Liver (tissue), 9 donors: ENCODE data around the gene MMP14. TPM values are rescaled to one million over a fixed set of nuclear protein-coding genes. Genes with fewer than 3 reads are reported as not detected.
A peak's percentile ranks its signal among the peaks of the same experiment; 100 is the strongest.

Experiments used
- DNase-seq: peaks from one replicate; pipeline ENCODE4 v3.0.0-alpha.2; 2017; ENCODE audit warnings: low spot score
- H3K27ac ChIP-seq, 2 donors: one replicate each; pipeline ENCODE4 v1.7.0; 2013; ENCODE audit warnings: inconsistent platforms in 2 of 2, low read length in 2 of 2, control low read depth in 1 of 2, low read depth in 1 of 2, mild to moderate bottlenecking in 1 of 2
- H3K27me3 ChIP-seq, 4 donors: one replicate each; pipeline versions ENCODE4 v1.6.1 to v1.7.0; 2013; ENCODE audit warnings: low read length in 3 of 4, inconsistent platforms in 1 of 4, mild to moderate bottlenecking in 1 of 4, moderate library complexity in 1 of 4; ENCODE audit not compliant: control insufficient read depth in 4 of 4, insufficient read depth in 4 of 4
- H3K36me3 ChIP-seq, 4 donors: one replicate each; pipeline versions ENCODE4 v1.6.1 to v1.7.0; 2013; ENCODE audit warnings: low read length in 3 of 4, mild to moderate bottlenecking in 3 of 4, low read depth in 1 of 4, moderate library complexity in 1 of 4; ENCODE audit not compliant: control insufficient read depth in 4 of 4, insufficient read depth in 3 of 4
- H3K4me1 ChIP-seq, 4 donors: one replicate each; pipeline versions ENCODE4 v1.6.1 to v1.7.0; 2013; ENCODE audit warnings: low read length in 3 of 4, mild to moderate bottlenecking in 3 of 4, moderate library complexity in 1 of 4; ENCODE audit not compliant: control insufficient read depth in 4 of 4, insufficient read depth in 4 of 4
- H3K4me3 ChIP-seq, 3 donors: one replicate each; pipeline versions ENCODE4 v1.6.1 to v1.7.0; 2013; ENCODE audit warnings: low read length in 3 of 3, control low read depth in 1 of 3, low read depth in 1 of 3, mild to moderate bottlenecking in 1 of 3
- H3K9ac ChIP-seq, 2 donors: one replicate each; pipeline ENCODE4 v1.7.0; 2013; ENCODE audit warnings: low read length in 2 of 2, mild to moderate bottlenecking in 2 of 2, moderate library complexity in 2 of 2, control low read depth in 1 of 2, low read depth in 1 of 2
- H3K9me3 ChIP-seq, 4 donors: one replicate each; pipeline versions ENCODE4 v1.6.1 to v1.7.0; 2013; ENCODE audit warnings: low read length in 3 of 4; ENCODE audit not compliant: control insufficient read depth in 4 of 4
- ATF3 ChIP-seq: IDR thresholded peaks from 2 replicates; pipeline ENCODE4 v1.6.1; 2016; ENCODE audit warnings: antibody characterized with exemption
- CTCF ChIP-seq: fragments of 150-350 bp; IDR thresholded peaks from 2 replicates; pipeline ENCODE4 v1.5.1; 2017; ENCODE audit warnings: improper control_type of control experiment, low read depth, low read length; ENCODE audit not compliant: missing input control
- FOXA1 ChIP-seq: IDR thresholded peaks from 2 replicates; pipeline ENCODE4 v1.6.1; 2016; ENCODE audit warnings: antibody characterized with exemption
- FOXA2 ChIP-seq: IDR thresholded peaks from 2 replicates; pipeline ENCODE4 v1.6.1; 2016; ENCODE audit warnings: antibody characterized with exemption
- GABPA ChIP-seq, 2 donors: IDR thresholded peaks in 1 of 2; conservative IDR thresholded peaks in 1 of 2; 2 replicates each; pipeline ENCODE4 v1.6.1; 2016; ENCODE audit warnings: antibody characterized with exemption in 2 of 2, mild to moderate bottlenecking in 1 of 2, moderate library complexity in 1 of 2
- HNF4A ChIP-seq, 2 donors: conservative IDR thresholded peaks; 2 replicates each; pipeline ENCODE4 v1.6.1; 2016; ENCODE audit warnings: antibody characterized with exemption in 2 of 2, mild to moderate bottlenecking in 2 of 2
- HNF4G ChIP-seq: IDR thresholded peaks from 2 replicates; pipeline ENCODE4 v1.6.1; 2016; ENCODE audit warnings: antibody characterized with exemption
- JUND ChIP-seq, 2 donors: IDR thresholded peaks; 2 replicates each; pipeline ENCODE4 v1.6.1; 2016; ENCODE audit warnings: antibody characterized with exemption in 2 of 2
- MAX ChIP-seq: IDR thresholded peaks from 2 replicates; pipeline ENCODE4 v1.6.1; 2016; ENCODE audit warnings: antibody characterized with exemption
- NR2F2 ChIP-seq: IDR thresholded peaks from 2 replicates; pipeline ENCODE4 v1.6.1; 2016; ENCODE audit warnings: antibody characterized with exemption
- RAD21 ChIP-seq, 2 donors: IDR thresholded peaks; 2 replicates each; pipeline ENCODE4 v1.6.1; 2016; ENCODE audit warnings: antibody characterized with exemption in 2 of 2, mild to moderate bottlenecking in 2 of 2
- REST ChIP-seq: IDR thresholded peaks from 2 replicates; pipeline ENCODE4 v1.6.1; 2016; ENCODE audit warnings: antibody characterized with exemption, mild to moderate bottlenecking
- RXRA ChIP-seq, 2 donors: IDR thresholded peaks; 2 replicates each; pipeline ENCODE4 v1.6.1; 2017 to 2018; ENCODE audit warnings: antibody characterized with exemption in 2 of 2, mild to moderate bottlenecking in 1 of 2
- SP1 ChIP-seq: IDR thresholded peaks from 2 replicates; pipeline ENCODE4 v1.6.1; 2018; ENCODE audit warnings: antibody characterized with exemption, mild to moderate bottlenecking
- TAF1 ChIP-seq: conservative IDR thresholded peaks from 2 replicates; pipeline ENCODE4 v1.6.1; 2016; ENCODE audit warnings: antibody characterized with exemption, mild to moderate bottlenecking
- YY1 ChIP-seq: IDR thresholded peaks from 2 replicates; pipeline ENCODE4 v1.6.1; 2016; ENCODE audit warnings: antibody characterized with exemption, mild to moderate bottlenecking
- WGBS: extraction: QIAGEN DNeasy Blood & Tissue Kit; methylation state at CpG from one replicate; pipeline ENCODE4 v1.1.7; 2013; 5-methylcytosine and 5-hydroxymethylcytosine counted together
- polyA plus RNA-seq, 2 donors: library from polyadenylated mRNA; stranded (reverse) in 1 of 2; unstranded in 1 of 2; fragments of 200-250 nt in 1 of 2; fragments of >200 nt in 1 of 2; fragmentation: Nextera tagmentation in 1 of 2; extraction: Ambion mirVana in 1 of 2; gene quantifications; one replicate each; pipeline versions ENCODE4 v1.2.1 to v1.2.3, GENCODE V29; 2013 to 2015
- total RNA-seq, 2 donors: library from RNA; depleted of rRNA; stranded (reverse); fragments of >200 nt; gene quantifications; one replicate each; pipeline ENCODE4 v1.2.3, GENCODE V29; 2014
- donor health status: healthy.
- donor health status: healthy.
- donor health status: healthy.
- donor health status: healthy.
- donor health status: healthy.

The MMP14 gene
- total and polyA plus RNA-seq, 4 donors, result 0.86 to 10.6 (median 8.0) TPM

GRCh38 chr14:22872033-22872832 is 35.8 kb downstream of the MMP14 start:
- H3K4me1 ChIP-seq, result peaks cover 2 to 15% (median 9%) of the 10 kb centered on the region in 4 donors

GRCh38 chr14:22872833-22873520 is 36.6 kb downstream of the MMP14 start:
- no peaks in the 10 kb centered on the region for H3K27me3 ChIP-seq
- 58% methylated on average over 10 of the region's 10 CpGs for WGBS
- no peaks in the 10 kb centered on the region for H3K9me3 ChIP-seq
- H3K27ac ChIP-seq, result peak overlapping the region; percentile 98 to 99
- no peak for TF ChIP-seq TAF1
- TF ChIP-seq FOXA1, result no peak
- no peak for TF ChIP-seq RAD21 (IDR thresholded peaks at IDR 0.05)
- no peak for TF ChIP-seq GABPA (IDR thresholded peaks at IDR 0.05 in 1 of 2, conservative IDR thresholded peaks at IDR 0.05 in 1 of 2)
- TF ChIP-seq JUND (IDR thresholded peaks at IDR 0.05), result no peak
- peak overlapping the region; percentile 47 to 70 for H3K9ac ChIP-seq
- peak overlapping the region; percentile 83 to 95 (median 94) for H3K4me3 ChIP-seq
- no peak for DNase-seq
- H3K36me3 ChIP-seq, result peaks cover 8 to 40% (median 34%) of the 10 kb centered on the region in 4 donors
- H3K4me1 ChIP-seq, result peaks cover 2 to 15% (median 9%) of the 10 kb centered on the region in 4 donors

More at GRCh38 chr14:22872033-22872832, 35.8 kb downstream of the MMP14 start:
- Histone ChIP-seq H3K4me3 (peak overlapping the region; percentile 83 to 95 (median 94)), H3K9me3 (no peaks in the 10 kb centered on the region), H3K9ac (peak overlapping the region; percentile 70 to 75), H3K27ac (peak overlapping the region; percentile 98 to 99), H3K27me3 (no peaks in the 10 kb centered on the region), H3K36me3 (peaks cover 8 to 33% (median 27%) of the 10 kb centered on the region in 4 donors)
- TF ChIP-seq FOXA2 (no peak), HNF4A (conservative IDR thresholded peaks at IDR 0.05) (peak in 1 of 2 donors; percentile 18), NR2F2 (no peak), MAX (no peak), CTCF (peak; percentile 95), RXRA (IDR thresholded peaks at IDR 0.05) (peak in 1 of 2 donors; percentile 15), HNF4G (no peak), RAD21 (IDR thresholded peaks at IDR 0.05) (peak; percentile 86 to 87)
- WGBS, result under 1% methylated on average over 45 of the region's 45 CpGs
- DNase-seq, result peak; percentile 88

GRCh38 chr14:22875003-22875747 is 38.8 kb downstream of the MMP14 start:
- TF ChIP-seq HNF4G (no peak), TAF1 (no peak), FOXA2 (no peak), SP1 (no peak), ATF3 (no peak), REST (no peak), RXRA (IDR thresholded peaks at IDR 0.05) (no peak), HNF4A (conservative IDR thresholded peaks at IDR 0.05) (no peak), FOXA1 (no peak), GABPA (IDR thresholded peaks at IDR 0.05 in 1 of 2, conservative IDR thresholded peaks at IDR 0.05 in 1 of 2) (no peak), YY1 (no peak)
- Histone ChIP-seq H3K27me3 (no peaks in the 10 kb centered on the region), H3K27ac (no peak overlapping the region), H3K9ac (no peak overlapping the region), H3K4me3 (no peak overlapping the region), H3K36me3 (peaks cover 8 to 54% (median 43%) of the 10 kb centered on the region in 4 donors), H3K4me1 (peaks cover 2 to 15% (median 9%) of the 10 kb centered on the region in 4 donors), H3K9me3 (no peaks in the 10 kb centered on the region)
- DNase-seq, result no peak
- WGBS, result 97% methylated on average over 15 of the region's 15 CpGs
